BJ (cell line): Measurements from ENCODE around the gene NPIPB6. TPM values are rescaled to one million over a fixed set of nuclear protein-coding genes. Genes with fewer than 3 reads are reported as not detected.

Experiments
- polyA plus RNA-seq: library from polyadenylated mRNA; depleted of rRNA; stranded (reverse); fragments of >200 nt; gene quantifications from 2 replicates; pipeline ENCODE4 v1.2.3, GENCODE V29; 2011; rRNA removed
- small RNA-seq: library from RNA; depleted of rRNA; stranded (forward); fragments of <200 nt; gene quantifications from one replicate; pipeline ENCODE3, GENCODE V24; 2012; ENCODE audit warnings: low replicate concordance, low read depth; ENCODE audit not compliant: insufficient read length

The NPIPB6 gene
- polyA plus RNA-seq, 1 experiment: 0.15 TPM

Small RNA genes within 50 kb of the gene (small RNA-seq; reads per million reads assigned to genes)
- gene AC138904.2: not detected
- gene MIR6862-1: not detected

Other genes starting within 250 kb of the NPIPB6 start
- gene XPO6, start 151.5 kb downstream of the NPIPB6 start, polyA plus RNA-seq: 158 and 239 TPM in 2 replicates
- 0.01 TPM in 1 of 2 replicates, not detected in the other for gene SBK1, start 71.0 kb downstream of the NPIPB6 start, polyA plus RNA-seq
- gene EIF3CL, start 40.3 kb upstream of the NPIPB6 start, polyA plus RNA-seq: 150 and 287 TPM in 2 replicates
- not detected in 2 replicates for gene NPIPB7, start 108.8 kb upstream of the NPIPB6 start, polyA plus RNA-seq
- 20.6 and 25.2 TPM in 2 replicates for gene CLN3, start 128.6 kb upstream of the NPIPB6 start, polyA plus RNA-seq
- 0.02 TPM in 1 of 2 replicates, not detected in the other for gene APOBR, start 131.1 kb upstream of the NPIPB6 start, polyA plus RNA-seq
- gene IL27, start 143.3 kb upstream of the NPIPB6 start, polyA plus RNA-seq: not detected in 2 replicates
- gene NUPR1, start 175.5 kb upstream of the NPIPB6 start, polyA plus RNA-seq: 31.4 and 88.9 TPM in 2 replicates
- gene SGF29, start 190.4 kb upstream of the NPIPB6 start, polyA plus RNA-seq: 2.4 and 2.5 TPM in 2 replicates
- gene SULT1A2, start 233.5 kb upstream of the NPIPB6 start, polyA plus RNA-seq: not detected in 2 replicates
- 0.12 and 0.13 TPM in 2 replicates for gene SULT1A1, start 246.5 kb upstream of the NPIPB6 start, polyA plus RNA-seq